A204.1 (cell line): ENCODE measurements around the gene ANKRD29.
"Not testable (repeated sequence)": the region's sequence is repeated elsewhere in the genome, so short reads cannot be mapped to it uniquely, and the experiment has no call there.

Source experiments
- FAIRE-seq: peaks from 2 replicates; lab custom pipeline; 2012; peaks lifted over from hg19 to GRCh38; lab: Jason Lieb, UNC

Gene ANKRD29

DNA sequence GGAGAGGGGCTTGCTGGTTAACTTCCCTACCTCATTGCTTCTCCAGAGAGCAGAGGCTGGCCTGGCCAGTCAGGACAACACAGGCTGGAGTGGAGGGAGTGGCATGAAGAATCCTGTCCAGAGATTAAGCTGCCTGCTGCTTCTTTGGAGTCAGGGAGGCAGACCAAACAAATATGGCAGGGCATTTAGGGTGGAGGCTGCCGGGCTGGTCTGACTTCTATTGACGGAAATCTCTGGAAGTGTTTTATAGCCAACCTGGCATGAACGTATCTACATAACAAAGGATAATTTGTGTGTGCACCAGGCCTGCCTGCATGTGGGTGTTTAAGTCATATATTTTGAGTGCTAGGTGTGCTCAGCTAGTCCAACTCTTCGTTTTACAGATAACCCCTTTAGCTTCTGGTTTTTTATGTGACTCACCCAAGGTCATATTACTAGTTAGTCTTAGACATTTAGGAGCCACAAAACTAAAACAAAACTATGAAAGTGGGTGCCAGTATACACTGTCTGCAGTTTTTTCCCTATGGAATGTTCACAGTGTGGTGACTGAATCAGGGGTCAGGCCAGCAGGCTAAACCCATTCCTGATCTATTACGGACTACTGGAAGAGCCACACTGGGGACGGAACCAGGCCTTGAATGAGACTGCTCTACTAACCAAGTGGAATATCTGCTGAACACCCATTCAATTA lies 81.9 kb downstream of the ANKRD29 start:
- no peak for FAIRE-seq

DNA sequence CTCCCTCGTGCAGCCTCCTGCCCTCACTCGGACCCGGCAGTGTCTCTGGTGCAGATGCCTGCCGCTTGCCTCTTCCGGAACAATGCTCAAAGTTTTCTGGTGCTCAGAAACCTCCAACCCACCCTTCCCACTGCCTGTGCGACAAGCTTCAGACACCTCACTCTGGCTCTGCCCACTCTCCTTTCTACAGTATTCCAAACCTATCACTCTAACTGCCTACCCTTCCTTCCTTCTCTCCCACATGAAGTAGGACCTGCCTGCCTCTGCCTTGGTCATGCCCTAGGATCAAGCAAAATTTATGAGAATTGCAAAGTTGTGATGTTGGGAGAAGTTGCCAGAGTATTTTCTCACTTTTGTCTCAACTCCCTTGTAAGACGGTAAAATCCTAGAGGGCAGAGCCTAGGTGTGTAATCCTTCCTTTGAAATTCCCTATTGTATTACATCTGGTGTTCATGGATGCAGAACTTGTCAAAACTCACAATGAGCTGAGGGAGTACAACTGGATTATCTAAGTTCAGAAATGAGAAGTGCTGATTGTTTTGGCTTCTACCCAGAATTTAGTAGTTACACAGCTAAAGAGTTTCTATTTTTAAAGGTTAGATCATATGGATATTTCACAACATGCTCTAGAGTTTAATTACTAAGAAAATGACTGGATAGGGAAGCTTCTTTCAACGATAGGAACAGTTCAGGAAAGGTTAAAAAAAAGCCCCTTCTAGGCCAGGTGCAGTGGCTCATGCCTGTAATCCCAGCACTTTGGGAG lies 83.6 kb downstream of the ANKRD29 start:
- no peak for FAIRE-seq

DNA sequence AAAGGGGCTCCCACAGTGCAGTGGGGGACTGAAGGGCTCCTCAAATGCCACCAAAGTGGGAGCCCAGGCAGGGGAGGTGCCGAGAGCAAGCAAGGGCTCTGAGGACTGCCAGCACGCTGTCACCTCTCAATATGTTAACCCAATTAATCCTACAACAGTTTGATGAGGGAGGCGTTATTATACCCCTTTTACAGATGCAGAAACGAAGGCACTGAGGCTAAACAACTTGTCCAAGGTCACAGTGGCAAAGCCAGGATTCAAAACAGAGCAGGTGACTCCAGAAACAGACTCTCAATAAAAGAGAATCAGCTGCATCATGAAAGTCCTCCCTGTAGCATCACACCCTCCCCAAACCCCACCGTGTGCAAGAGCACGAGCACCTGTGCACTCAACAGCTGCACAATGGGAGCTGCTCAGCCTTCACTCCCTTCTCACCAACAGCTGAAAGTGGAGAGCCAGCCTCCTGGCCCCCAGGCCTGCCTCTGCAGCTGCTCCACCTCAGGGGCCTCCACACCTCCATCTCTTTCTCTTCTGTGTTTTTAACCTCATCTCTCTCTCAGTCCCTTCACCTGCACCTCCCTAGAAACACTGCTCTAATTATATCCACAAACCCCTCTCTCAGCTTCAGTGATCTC lies 84.5 kb downstream of the ANKRD29 start:
- FAIRE-seq = no peak

DNA sequence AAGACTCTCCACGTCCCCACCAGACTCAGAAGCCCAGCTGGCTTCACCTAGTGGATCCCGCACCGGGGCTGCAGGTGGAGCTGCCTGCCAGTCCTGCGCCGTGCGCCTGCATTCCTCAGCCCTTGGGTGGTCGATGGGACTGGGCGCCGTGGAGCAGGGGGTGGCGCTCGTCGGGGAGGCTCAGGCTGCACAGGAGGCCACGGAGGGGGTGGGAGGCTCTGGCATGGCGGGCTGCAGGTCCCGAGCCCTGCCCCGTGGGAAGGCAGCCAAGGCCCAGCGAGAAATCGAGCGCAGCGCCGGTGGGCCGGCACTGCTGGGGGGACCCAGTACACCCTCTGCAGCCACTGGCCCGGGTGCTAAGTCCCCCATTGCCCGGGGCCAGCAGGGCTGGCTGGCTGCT lies 85.2 kb downstream of the ANKRD29 start:
- not testable (repeated sequence) for FAIRE-seq

DNA sequence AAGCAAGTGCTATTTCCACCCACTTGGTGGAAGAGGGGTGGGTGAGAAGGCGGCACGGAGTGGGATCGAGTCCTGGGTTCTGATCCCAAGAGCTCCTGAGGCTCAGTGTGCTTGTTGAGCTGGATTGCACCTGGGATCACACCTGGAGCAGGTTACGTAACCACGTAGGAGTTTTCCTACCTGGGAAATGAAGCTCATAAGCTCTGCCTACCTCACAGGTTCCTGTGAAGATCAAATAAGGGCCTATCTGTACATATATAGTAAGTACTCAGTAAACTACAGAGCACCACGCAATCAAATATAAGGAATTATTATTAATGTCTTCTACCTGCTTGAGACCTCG lies 87.4 kb downstream of the ANKRD29 start:
- no peak for FAIRE-seq

DNA sequence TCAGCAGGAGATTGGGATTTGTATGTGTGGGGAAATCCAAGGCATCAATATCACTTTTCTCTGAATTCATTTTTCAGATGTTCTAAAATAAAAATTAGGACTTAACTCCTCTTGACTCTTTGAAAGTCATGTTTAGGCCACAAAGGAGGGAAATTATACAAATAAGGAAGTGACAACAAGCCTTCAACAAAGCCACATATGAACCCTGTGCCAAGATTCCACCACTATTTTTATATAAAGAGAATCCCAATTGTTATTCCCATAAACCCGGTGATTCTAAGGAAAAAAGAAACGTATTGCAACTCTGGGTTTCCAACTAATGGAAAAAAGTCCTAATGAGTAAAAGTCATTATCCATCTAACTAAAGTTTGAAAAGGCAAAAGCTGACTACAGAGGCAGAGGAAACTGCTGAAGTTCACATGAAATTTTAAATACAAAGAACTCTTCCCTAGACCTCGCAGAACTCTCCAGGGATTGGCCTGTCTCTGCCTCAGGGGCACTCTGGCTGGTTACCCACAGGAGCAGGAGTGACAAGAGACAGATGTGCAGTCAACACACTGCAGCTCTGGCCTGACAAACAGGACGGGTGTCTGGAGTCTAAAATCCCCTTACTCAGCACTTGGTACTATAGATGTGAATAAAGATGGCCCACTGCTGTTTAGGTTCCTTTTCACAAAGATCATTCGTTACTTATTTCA lies 88.0 kb downstream of the ANKRD29 start:
- FAIRE-seq = no peak

DNA sequence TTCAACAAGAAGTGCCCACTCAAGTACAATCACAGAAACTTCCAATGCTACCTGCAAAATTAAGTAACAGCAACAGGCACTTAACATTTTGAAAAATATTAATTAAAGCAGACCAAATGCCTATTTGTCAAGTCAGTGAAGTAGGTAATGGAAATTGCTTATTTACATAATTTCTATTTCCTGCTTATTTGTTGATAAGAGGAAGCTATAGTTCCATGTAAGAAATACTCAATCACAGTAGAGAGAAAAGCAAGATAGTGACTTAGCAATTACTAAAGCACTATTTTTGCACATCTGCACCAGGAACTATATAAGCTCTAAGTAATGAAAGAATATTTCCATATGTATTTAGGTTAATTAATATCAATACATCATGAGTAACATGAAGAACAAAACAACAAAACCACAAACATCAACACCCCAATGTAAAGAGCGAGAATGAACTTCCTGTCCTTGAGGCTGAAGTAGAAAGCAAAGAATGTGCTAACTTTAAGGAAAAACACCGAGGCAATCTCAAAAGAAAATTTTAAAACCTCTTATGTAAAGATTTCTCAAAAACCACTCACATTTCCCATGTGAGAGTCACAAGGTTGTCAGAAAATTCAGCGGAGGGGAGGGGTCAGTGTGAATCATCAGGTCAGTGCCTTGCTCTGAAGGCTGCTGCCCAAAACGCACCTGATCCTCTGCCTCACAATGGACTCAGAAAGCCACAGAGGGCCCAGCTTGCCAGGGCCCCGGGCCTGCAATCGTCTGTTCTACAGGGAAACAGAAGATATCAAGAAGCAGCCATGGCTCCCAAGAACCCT lies 88.9 kb downstream of the ANKRD29 start:
- FAIRE-seq = no peak

DNA sequence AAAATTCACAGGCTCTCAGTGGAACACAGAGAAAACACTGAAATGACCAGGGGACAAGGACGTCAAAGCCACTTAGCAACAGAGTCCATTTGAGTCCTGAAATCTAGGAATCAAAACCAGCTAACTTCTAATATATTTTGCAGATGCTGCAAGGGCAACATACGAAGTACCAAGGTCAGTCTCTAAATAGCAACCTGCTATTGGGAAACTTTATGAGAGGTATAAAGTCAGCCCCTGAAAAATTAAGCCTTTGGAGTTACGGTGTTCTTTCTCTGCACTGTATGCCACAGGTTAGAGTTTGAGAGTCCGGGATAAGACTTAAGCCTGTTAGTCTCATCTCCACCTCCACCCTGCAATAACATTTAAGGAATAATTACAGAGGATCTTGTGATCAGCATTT lies 89.7 kb downstream of the ANKRD29 start:
- FAIRE-seq = no peak

DNA sequence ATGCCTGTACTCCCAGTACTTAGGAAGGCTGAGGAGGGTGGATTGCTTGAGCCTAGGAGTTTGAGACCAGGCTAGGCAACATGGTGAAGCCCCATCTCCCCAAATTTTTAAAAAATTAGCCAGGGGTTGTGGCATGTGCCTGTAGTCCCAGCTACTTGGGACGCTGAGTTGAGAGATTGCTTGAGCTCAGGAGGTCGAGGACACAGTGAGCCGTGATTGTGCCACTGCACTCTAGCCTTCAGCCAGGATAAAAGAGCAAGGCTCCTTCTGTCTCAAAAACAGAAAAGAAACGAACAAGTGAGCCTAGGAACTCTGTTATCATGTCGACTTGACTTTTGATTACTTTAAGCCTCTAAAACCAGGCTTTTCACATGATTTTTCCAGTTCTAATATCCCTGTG lies 90.1 kb downstream of the ANKRD29 start:
- FAIRE-seq = no peak

DNA sequence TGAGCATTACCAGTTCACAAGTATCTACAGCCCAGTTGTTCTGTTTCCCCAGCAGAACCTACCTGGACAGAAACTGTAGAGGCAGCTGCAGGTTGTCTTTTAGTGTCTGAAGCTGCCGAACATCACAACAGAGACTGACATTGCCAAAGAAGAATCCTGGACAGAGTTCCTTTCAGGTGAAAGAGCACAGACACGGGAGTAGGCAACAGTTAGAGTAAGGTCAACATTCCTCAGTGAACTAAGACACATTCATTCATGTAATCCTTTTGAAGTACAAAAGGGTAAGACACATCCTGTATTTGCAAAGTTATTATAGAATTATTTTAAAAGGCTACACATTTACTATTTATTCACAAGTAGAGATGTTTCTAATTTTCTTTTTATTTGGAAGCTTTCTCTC lies 90.7 kb downstream of the ANKRD29 start:
- FAIRE-seq = no peak

DNA sequence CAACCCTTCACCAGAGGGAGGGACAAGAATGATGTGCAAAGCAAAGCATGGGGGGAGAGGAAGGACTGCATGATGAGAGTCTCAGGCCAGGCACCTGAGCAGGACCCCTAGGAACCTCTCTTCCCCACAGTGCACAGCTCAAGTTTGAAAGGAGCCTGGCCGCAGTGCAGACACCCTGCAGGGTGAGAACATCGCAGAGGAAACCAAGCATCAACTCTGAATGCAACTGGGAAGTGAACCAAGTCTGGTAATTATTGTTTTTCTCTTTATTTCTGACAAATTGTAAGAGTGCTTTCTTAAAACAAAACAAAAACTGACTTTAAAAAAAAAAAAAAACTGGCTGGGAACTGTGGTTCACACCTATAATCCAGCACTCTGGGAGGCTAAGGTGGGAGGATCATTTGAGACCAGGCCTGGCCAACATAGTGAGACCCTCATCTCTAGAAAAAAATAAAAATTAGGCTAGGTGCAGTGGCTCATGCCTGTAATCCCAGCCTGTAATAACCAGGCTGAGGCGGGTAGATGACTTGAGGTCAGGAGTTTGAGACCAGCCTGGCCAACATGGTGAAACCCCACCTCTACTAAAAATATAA lies 91.7 kb downstream of the ANKRD29 start:
- no peak for FAIRE-seq

DNA sequence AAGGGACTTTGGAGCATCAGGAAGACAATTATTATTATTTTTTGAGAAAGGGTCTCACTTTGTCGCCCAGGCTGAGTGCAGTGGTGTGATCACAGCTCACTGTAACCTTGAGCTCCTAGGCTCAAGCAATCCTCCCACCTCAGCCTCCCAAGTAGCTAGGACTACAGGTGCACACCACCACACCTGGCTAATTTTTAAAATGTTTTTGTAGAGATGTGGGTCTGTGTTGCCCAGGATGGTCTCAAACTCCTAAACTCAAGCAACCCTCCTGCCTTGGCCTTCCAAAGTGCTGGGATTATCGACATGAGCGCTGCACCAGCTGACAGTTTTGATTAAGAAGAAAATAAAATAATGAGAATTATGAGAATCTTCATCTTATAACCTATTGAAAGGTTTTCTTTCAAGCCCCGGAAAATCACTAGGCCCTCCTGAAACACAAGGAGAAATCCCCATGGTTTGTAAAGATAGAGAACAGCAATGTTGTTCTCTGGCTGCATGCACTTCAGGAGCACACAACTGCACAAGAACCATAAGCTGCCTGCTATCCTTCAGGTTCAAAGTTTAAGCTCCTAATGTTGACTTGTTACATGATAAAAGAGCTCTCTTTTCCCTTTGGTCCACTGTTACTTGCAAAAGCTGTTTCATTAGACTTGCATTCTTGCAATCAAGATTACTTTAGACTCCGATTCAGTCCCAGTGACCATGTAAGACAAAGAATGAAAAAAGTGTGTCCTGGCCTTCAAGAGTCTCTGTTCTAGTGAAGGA lies 93.2 kb downstream of the ANKRD29 start:
- FAIRE-seq = no peak

DNA sequence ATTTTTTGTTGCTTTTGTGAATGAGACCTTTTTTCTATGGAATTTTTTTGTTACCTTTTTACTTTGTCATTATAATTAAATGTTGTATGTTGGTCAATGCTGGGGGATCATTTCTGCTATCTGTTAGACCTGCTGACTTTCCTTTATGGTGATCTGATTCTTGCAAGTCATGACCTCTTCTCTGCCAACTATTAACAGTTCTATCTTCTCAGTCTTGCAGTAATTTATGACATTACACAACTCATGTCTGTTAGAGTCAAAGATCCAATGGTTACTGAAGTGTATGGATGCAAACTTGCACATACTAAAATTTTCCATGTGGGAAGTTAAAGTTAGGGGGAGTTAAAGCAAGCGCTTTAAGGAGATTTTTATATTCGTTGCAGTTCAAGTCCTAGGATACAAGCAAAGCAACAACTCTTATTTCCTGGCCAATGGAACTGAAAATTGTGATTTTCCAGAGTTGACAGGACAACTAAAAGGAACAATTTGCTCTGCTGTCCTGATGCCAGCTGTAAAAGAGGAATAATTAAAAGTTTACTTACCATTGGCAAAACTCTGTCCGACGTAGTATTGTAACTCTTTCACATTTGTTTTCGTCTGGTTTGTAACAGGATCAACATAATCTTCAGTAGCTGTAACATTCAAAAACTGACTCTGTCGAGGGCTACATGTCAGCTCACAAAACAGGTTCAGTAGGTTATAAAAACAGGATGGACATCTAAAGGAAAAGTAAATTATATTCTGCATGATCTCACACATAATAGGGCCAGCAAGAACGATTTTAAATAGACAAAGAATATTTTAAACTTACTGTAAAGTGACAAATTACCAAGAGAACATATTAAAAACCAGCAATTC lies 94.2 kb downstream of the ANKRD29 start:
- no peak for FAIRE-seq

DNA sequence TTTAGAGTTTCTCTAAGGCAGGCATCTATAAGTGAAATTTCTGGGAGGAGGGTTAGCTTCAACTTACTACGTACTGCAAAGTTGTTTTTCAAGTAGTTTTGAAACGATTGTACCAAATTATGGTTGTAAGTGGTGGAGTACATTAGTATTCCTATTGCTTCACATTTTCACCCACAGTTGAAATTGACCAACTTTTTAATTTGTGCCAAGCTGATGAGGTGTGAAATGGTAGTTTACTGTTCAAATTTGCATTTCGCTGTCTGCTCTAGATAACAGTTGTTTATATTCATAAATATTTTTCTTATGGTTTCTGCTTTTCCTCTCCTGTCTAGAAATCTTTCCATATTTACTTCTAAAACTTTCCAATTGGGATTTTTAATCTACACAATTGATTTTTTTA lies 95.0 kb downstream of the ANKRD29 start:
- FAIRE-seq = no peak

DNA sequence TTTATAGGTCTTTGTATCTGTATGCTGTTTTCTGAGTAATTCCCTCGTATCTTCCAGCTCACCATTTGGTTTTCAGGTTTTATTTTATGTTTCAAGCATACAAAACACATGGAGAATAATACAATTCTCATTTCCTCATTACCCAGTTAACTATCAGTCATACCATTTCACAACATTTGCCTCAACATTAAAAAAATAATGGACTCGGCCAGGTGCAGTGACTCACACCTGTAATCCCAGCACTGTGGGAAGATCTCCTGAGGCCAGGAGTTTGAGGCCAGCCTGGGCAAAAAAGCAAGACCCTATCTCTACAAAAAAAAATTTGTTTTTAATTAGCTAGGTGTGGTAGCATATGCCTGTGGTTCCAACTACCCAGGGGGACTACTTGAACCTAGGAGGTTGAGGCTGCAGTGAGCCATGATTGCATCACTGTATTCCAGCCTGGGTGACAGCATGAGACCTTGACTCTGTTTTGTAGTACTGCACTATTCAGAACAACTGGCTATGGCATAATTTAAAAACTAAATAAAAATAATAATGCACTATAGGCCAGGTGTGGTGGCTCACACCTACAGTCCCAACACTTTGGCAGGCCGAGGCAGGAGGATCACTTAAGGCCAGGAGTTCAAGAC lies 96.7 kb downstream of the ANKRD29 start:
- FAIRE-seq = no peak

DNA sequence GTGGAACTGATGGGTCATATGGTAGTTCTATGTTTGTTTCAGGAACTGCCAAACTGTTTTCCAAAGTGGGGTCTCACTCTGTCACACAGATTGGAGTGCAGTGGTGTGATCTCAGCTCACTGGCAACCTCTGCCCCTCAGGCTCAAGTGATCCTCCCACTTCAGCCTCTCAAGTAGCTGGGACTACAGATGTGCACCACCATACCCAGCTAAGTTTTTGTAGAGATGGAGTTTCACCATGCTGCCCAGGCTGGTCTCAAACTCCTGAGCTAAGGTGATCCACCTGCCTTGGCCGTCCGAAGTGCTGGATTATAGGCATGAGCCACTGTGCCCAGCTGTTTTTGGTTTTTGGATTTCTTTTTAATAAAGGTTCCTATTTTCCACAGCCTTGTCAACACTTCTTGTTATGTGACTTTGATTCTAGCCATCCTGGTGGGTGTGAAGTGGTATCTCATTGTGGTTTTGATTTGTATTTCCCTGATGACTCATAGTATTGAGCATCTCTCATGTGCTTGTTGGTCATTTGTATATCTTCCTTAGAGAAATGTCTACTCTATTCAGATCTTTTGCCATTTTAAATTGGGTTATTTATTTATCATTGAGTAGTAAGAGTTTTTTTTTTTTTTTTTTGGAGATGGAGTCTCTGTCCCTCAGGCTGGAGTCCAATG lies 99.2 kb downstream of the ANKRD29 start:
- no peak for FAIRE-seq

DNA sequence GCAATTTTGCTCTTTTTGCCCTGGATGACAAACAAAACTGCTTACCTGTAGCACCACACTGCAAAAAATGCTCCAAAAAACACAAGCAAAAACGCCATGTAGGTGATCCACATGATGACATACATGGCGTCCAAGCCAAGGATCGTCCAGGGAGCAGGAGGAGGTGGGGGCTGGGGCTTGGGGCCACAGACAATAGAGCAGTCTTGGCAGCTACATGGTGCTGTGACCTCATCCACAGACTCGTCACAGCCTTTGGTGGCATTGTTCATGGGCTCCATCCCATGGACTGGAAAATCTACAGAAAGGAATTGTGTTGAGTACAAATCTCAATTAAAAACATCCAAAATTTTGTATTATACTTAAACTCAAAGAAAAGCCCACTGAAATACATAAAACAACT lies 102.5 kb downstream of the ANKRD29 start:
- FAIRE-seq = no peak

DNA sequence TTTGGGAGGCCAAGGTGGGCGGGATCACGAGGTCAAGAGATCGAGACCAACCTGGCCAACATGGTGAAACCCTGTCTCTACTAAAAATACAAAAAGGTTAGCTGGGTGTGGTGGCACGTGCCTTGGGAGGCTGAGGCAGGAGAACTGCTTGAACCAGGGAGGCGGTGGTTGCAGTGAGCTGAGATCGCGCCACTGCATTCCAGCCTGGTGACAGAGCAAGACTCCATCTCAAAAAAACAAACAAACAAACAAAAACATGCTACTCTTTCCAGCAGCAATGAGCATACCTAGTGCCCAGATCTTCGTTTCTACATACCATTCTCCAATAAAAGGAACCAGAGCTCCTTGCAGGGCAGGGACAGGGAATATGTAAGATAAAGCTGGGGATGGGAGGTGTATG lies 105.2 kb downstream of the ANKRD29 start:
- FAIRE-seq = not testable (repeated sequence)
